ENCODE data around the gene GPRIN3.

- TF ChIP-seq CTCF (conservative IDR thresholded peaks at IDR 0.05; ENCODE audit: low read length) (no peak), EZH2phosphoT487 (IDR thresholded peaks at IDR 0.05; ENCODE audit: borderline replicate concordance) (no peak)
Measured at GRCh38 chr4:89356086-89356485, 48.5 kb upstream of the GPRIN3 start.

Measured in Loucy (cell line).